Activated T-cell treated with anti-CD3 and anti-CD28 coated beads, Interleukin-2, amount 50 U/mL, for 4 hours (primary cell): ENCODE data around the gene PIWIL1. TPM values are rescaled to one million over a fixed set of nuclear protein-coding genes. Genes with fewer than 3 reads are reported as not detected.

Source experiments
- ATAC-seq, 2 donors: fragments of 200-7000 bp; cut with Tn5 transposase; one replicate each; pipeline ENCODE4 v1.10.0; 2021
- DNase-seq: peaks from one replicate; pipeline ENCODE4 v3.0.0-alpha.2; 2020
- H3K27me3 Mint-ChIP-seq: one replicate; pipeline ENCODE4 v1.8.0; 2021; ENCODE audit warnings: low read depth, mixed read lengths
- H3K36me3 Mint-ChIP-seq: one replicate; pipeline ENCODE4 v1.8.0; 2022; ENCODE audit warnings: mixed read lengths; ENCODE audit not compliant: insufficient read depth
- H3K4me1 Mint-ChIP-seq: one replicate; pipeline ENCODE4 v1.8.0; 2021; ENCODE audit warnings: low read depth, mixed read lengths
- H3K4me3 Mint-ChIP-seq: one replicate; pipeline ENCODE4 v1.8.0; 2021; ENCODE audit warnings: mild to moderate bottlenecking, moderate library complexity, mixed read lengths
- H3K9me3 Mint-ChIP-seq: one replicate; pipeline ENCODE4 v1.8.0; 2021; ENCODE audit warnings: mixed read lengths
- total RNA-seq, 3 donors: library from RNA; stranded (reverse); gene quantifications; one replicate each; pipeline ENCODE4 v1.2.1, GENCODE V29; 2021

The PIWIL1 gene
- total RNA-seq, 3 donors from 2014 or later = not detected

DNA sequence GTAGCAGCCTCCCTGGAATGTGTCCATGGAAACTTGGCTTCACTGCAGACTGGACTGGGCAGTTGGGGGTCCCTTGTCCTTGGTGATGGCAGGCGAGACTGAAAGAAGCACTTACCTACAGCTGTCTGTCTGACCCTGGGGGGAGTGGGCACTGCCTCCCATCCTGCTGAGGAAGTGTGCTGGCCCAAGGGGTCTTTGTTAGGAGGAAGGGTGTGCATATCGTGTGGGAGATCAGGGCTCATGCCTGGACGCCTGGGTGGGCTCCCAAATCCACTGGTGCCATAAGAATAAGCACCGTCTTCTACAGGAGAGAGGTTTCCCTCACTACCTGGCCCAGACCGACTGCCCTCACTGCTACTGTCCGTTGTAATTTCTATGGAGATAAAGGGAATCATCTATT is 81.4 kb downstream of the PIWIL1 start:
- Mint-ChIP-seq H3K36me3 (no peaks in the 10 kb centered on the region), H3K27me3 (peaks cover 2% of the 10 kb centered on the region), H3K4me3 (no peak overlapping the region), H3K9me3 (no peaks in the 10 kb centered on the region), H3K4me1 (no peaks in the 10 kb centered on the region)
- no peak for DNase-seq
- no peak for ATAC-seq

DNA sequence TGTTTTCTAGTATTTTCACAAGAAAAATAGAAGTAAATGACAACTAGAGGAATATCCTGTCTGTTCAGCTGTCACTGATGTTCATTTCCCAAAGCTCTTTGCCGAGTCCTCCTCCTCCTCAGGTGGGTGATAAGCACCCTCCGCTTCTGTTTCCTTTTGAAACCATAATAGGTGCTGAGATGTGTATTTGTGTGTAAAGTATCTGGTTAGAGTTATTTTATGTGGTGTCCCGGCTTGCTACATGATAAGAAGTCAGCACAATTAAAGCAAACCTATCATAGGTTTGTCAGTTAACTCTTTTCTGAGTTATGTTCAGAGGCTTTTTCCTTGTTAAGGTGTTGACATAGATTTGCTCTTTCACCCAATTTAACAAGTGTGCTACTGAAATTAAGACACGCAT is 82.4 kb downstream of the PIWIL1 start:
- Mint-ChIP-seq H3K4me1 (no peaks in the 10 kb centered on the region), H3K27me3 (peaks cover 2% of the 10 kb centered on the region), H3K4me3 (no peak overlapping the region), H3K9me3 (no peaks in the 10 kb centered on the region), H3K36me3 (no peaks in the 10 kb centered on the region)
- no peak for DNase-seq
- ATAC-seq = no peak

DNA sequence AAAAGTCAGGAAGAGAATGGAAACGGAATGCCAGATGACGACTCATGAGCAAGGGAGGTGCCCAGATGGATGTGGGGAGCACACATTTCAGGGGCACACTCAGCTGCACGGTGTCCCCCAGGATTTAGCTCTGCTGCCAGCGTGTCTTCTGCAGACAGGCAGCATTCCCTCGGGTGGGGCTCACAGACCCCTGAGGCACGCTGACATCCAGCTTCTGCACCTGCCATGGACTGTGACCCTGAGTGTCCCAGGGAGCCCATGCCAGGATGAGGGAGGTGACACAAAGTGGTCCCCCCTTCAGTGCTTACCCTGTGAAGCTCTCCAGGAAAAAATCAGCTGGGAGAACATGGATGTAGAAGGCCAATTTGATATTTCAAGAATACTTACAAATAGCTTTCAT is 84.2 kb downstream of the PIWIL1 start:
- Mint-ChIP-seq H3K36me3 (no peaks in the 10 kb centered on the region), H3K9me3 (no peaks in the 10 kb centered on the region), H3K27me3 (peaks cover 2% of the 10 kb centered on the region), H3K4me1 (no peaks in the 10 kb centered on the region), H3K4me3 (no peak overlapping the region)
- DNase-seq (no peak), ATAC-seq (no peak)

Other genes starting within 250 kb of the PIWIL1 start
- gene FZD10, start 175.4 kb upstream of the PIWIL1 start, total RNA-seq = not detected